Anterior cingulate cortex (tissue), 58 donors: ENCODE results near the gene LINC01488.

Source experiments
- DNase-seq, 58 donors: peaks; one replicate each; lab custom pipeline; 2025; lab: John Stamatoyannopoulos, UW

LINC01488 gene

DNA sequence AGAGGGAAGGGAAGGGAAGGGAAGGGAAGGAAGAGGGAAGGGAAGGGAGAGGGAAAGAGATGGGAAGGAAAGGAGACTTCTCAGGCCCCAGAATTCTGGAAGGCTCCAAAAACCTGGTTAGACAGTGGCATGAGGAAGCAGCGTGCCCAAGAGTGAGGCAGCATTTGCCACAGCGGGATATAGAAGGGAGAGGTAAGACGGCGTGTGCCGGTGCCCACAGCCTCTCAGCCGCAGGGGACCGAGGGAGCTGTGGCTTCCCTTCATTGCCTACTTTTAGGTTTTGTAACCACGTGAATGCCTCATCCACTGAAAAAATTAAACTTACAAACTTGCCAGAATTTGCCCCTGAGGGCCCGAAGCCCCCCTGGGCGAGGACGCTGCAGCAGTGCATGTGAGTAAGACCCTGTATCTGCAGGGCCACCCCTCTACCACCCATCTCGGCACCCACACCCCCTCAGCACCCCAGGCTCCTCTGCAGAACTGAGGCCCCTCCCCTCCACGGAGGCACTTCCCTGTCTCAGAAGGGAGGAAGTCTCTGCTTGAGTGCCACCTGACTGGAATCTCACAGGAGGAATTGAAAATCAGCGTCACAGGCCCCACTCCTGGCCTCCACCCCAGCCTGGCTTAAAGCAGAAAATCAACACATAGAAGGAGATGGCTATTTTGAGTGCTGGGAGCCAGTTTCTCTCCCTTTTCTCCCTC is 58.1 kb downstream of the LINC01488 start:
- peak in 39 of 58 donors; percentile 6 to 70 (median 39) for DNase-seq

DNA sequence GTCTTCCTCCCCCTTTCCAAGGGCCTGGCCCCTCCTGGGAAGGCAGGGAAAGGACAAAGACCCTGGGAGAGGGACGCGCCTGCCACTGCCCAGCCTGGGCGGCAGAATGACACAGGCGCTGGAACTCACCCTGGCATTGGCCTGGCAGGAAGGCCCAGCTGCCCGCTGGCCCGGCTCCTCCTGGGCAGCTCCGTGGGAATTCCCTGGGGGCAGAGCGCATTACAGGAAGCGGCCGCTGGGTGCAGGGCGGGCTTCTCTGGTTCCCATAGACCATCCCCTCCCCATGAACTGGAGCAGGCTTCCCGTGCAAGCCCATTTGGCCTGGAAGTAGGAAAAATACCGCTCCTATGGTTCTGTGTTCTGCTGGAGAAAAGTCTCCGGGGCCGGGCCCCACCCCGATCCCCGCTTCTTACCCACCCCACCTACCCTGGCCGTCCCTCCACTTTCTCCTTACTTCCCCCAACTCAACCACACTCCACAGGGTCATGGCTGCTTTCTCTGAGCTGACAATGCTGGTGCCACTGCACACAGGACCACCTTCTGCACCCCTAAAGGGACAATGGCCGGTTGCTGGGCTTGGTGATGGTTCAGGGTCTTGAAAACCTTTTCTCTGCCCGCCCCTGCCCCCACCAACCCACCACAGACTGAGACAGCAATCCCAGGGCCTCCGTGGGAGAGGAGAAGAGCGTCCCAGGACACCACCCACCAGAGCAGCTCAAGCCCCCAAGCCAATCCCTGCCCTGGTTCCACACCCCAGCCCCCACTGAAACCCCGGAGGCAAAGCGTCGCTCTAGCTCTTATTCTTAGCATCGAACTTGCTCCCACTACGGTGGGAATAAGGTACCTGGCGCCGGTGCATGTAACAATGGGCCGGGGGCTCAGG is 58.9 kb downstream of the LINC01488 start:
- peak in 28 of 58 donors; percentile 6 to 70 (median 36) for DNase-seq

GRCh38 chr11:69541001-69541285 is 59.5 kb downstream of the LINC01488 start:
- DNase-seq = no peak

- DNase-seq = no peak
Observed at GRCh38 chr11:69541501-69542313, 60.2 kb downstream of the LINC01488 start.

GRCh38 chr11:69542314-69543168 is 61.1 kb downstream of the LINC01488 start:
- DNase-seq = no peak
